Esophagus (tissue), 2 donors: ENCODE results near the gene OXT. TPM values are rescaled to one million over a fixed set of nuclear protein-coding genes. Genes with fewer than 3 reads are reported as not detected.
"Not testable (repeated sequence)": the region's sequence is repeated elsewhere in the genome, so short reads cannot be mapped to it uniquely, and the experiment has no call there.

Source experiments
- H3K27ac ChIP-seq, 2 donors: one replicate each; pipeline ENCODE4 v1.5.1; 2013; ENCODE audit warnings: low read depth in 2 of 2, mild to moderate bottlenecking in 2 of 2, inconsistent platforms in 1 of 2, low read length in 1 of 2, moderate library complexity in 1 of 2
- H3K27me3 ChIP-seq, 2 donors: one replicate each; pipeline ENCODE4 v1.6.1; 2013; ENCODE audit warnings: low read length in 2 of 2, control low read depth in 1 of 2, mild to moderate bottlenecking in 1 of 2; ENCODE audit not compliant: insufficient read depth in 2 of 2, control insufficient read depth in 1 of 2
- H3K36me3 ChIP-seq, 2 donors: one replicate each; pipeline ENCODE4 v1.6.1; 2013; ENCODE audit warnings: low read length in 1 of 2; ENCODE audit not compliant: control insufficient read depth in 2 of 2, insufficient read depth in 2 of 2
- H3K4me1 ChIP-seq, 2 donors: one replicate each; pipeline ENCODE4 v1.6.1; 2013; ENCODE audit warnings: low read length in 1 of 2; ENCODE audit not compliant: control insufficient read depth in 2 of 2, insufficient read depth in 2 of 2
- H3K4me3 ChIP-seq, 2 donors: one replicate each; pipeline ENCODE4 v1.5.1; 2013; ENCODE audit warnings: low read length in 2 of 2, mild to moderate bottlenecking in 2 of 2, low read depth in 1 of 2, moderate library complexity in 1 of 2
- H3K9me3 ChIP-seq, 2 donors: one replicate each; pipeline ENCODE4 v1.6.1; 2013; ENCODE audit warnings: mild to moderate bottlenecking in 2 of 2, low read depth in 1 of 2, low read length in 1 of 2, moderate library complexity in 1 of 2; ENCODE audit not compliant: control insufficient read depth in 2 of 2, insufficient read depth in 1 of 2
- WGBS, 2 donors: extraction: QIAGEN DNeasy Blood & Tissue Kit; methylation state at CpG; one replicate each; pipeline ENCODE4 v1.1.7; 2013; 5-methylcytosine and 5-hydroxymethylcytosine counted together
- polyA plus RNA-seq, 2 donors: library from polyadenylated mRNA; stranded (reverse); fragments of 200-250 nt; gene quantifications; one replicate each; pipeline ENCODE4 v1.2.3, GENCODE V29; 2013
- donor health status: healthy with polysubstance abuse.
- donor health status: Bipolar disorder and iron deficiency.

The OXT gene
- polyA plus RNA-seq, 2 donors: 0.13 TPM; not detected in 1

- 79 to 80% methylated on average over 22 of the region's 22 CpGs for WGBS, 2 donors
- Histone ChIP-seq H3K27me3 (no peaks in the 10 kb centered on the region), H3K27ac (no peak overlapping the region)
These were observed 1.3 kb downstream of the OXT start for GRCh38 chr20:3072530-3073250.

DNA sequence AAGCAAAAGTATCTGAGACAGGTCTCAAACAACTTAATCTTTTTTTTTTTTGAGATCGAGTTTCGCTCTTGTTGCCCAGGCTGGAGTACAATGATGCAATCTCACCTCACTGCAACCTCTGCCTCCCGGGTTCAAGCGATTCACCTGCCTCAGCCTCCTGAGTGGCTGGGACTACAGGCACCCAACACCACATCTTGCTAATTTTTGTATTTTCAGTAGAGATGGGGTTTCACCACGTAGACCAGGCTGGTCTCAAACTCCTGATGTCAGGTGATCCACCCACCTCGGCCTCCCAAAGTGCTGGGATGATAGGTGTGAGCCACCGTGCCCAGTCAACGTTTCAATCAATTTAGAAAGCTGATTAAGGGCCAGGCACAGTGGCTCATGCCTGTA, 1.8 kb downstream of the OXT start:
- H3K27ac ChIP-seq, H3K27me3 ChIP-seq, H3K36me3 ChIP-seq, H3K9me3 ChIP-seq, H3K4me3 ChIP-seq, H3K4me1 ChIP-seq: not testable (repeated sequence)
- 93 to 97% methylated on average over 8 of the region's 8 CpGs for WGBS, 2 donors

More at GRCh38 chr20:3072530-3073250, 1.3 kb downstream of the OXT start:
- Histone ChIP-seq H3K9me3 (no peaks in the 10 kb centered on the region), H3K36me3 (no peaks in the 10 kb centered on the region), H3K4me3 (peak overlapping the region in 1 of 2 donors; percentile 45), H3K4me1 (peaks cover 0 to 4% of the 10 kb centered on the region in 2 donors)

DNA sequence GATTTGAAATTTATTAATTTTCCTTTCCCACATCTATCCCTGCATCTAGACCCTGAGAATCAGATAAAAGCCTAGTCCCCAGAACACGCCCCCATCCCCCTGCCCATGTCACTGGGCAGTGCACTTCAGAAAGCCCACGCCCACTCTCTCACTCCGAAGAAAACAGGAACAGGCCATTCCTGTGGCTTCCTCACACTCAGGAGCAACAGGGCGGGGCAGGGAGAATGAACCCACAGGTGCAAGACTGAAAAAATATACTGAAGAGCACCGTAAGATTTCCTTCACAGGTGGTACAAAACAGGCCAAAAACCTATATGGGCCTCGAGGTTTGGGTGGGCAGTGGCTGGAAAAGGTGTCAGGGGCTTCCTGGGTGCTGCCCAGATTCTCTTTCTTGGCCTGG, 3.4 kb downstream of the OXT start:
- Histone ChIP-seq H3K36me3 (no peaks in the 10 kb centered on the region), H3K4me3 (no peak overlapping the region), H3K4me1 (peaks cover 0 to 4% of the 10 kb centered on the region in 2 donors), H3K9me3 (no peaks in the 10 kb centered on the region), H3K27ac (no peak overlapping the region), H3K27me3 (no peaks in the 10 kb centered on the region)
- WGBS, 2 donors: 54 to 68% methylated on average over 6 of the region's 6 CpGs

GRCh38 chr20:3075315-3075714, 3.9 kb downstream of the OXT start:
- H3K27ac ChIP-seq, H3K27me3 ChIP-seq: not testable (repeated sequence)
- 79 to 88% methylated on average over 6 of the region's 6 CpGs for WGBS, 2 donors

DNA sequence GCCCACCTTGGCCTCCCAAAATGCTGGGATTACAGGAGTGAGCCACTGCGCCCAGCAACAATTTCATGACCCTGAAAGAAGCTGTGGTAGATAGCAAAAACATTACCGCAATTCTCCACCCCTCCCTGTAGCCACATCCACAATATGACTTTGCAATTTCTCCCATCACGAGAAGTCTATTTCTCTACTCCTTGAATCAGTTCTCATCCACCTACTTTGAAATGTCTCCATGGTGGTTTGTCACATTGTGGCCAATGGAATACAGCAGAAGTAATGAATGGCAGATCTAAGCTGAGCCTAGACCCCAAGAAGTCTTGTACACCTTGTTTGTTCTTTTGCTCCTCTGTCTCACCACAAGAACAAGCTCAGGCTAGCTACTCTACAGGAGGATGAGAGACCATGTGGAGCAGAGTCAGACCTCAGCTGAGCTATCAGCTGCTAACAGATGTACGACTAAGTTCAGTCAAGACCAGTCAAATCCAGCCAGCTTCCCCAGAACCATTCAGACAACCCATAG, 6.3 kb downstream of the OXT start:
- Histone ChIP-seq H3K36me3 (no peaks in the 10 kb centered on the region), H3K4me1 (peaks cover 2 to 5% of the 10 kb centered on the region in 2 donors), H3K27me3 (peaks cover 0 to 5% of the 10 kb centered on the region in 2 donors), H3K4me3 (no peak overlapping the region), H3K9me3 (no peaks in the 10 kb centered on the region), H3K27ac (no peak overlapping the region)
- 79 to 85% methylated on average over 4 of the region's 4 CpGs for WGBS, 2 donors

More at GRCh38 chr20:3075315-3075714, 3.9 kb downstream of the OXT start:
- H3K4me3 ChIP-seq, H3K36me3 ChIP-seq, H3K4me1 ChIP-seq, H3K9me3 ChIP-seq: not testable (repeated sequence)

DNA sequence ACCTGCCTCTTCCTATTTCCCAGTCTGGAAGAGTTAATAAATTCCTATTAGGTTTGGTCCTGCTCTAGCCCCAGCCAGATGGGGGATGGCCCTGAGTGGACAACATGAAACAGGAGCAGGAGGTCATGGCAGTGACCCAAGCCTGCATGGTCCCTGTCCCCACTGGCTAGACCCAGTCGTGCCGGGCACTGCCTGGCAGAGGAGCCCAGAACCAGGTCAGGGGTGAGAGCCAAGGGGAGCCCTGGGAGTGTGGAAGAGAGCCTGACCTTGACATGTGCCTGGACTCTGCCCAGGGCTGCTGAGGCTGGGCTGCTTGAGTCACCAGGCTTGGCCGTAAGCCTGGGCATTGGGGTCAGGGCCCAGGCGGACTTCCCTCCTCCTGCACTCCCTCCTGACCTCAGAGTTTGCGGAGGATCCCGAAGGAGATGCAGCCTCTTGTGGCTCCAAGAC, 9.5 kb downstream of the OXT start:
- no peak overlapping the region for H3K4me3 ChIP-seq
- no peak overlapping the region for H3K27ac ChIP-seq
- H3K4me1 ChIP-seq: peaks cover 2 to 10% of the 10 kb centered on the region in 2 donors
- peaks cover 0 to 3% of the 10 kb centered on the region in 2 donors for H3K9me3 ChIP-seq
- H3K27me3 ChIP-seq: peaks cover 0 to 12% of the 10 kb centered on the region in 2 donors
- H3K36me3 ChIP-seq: no peaks in the 10 kb centered on the region
- WGBS, 2 donors: 54 to 59% methylated on average over 6 of the region's 6 CpGs

GRCh38 chr20:3081641-3082040, 10.2 kb downstream of the OXT start:
- H3K36me3 ChIP-seq: no peaks in the 10 kb centered on the region
- WGBS, 2 donors: 83 to 87% methylated on average over 11 of the region's 11 CpGs
- no peak overlapping the region for H3K4me3 ChIP-seq
- peaks cover 0 to 3% of the 10 kb centered on the region in 2 donors for H3K9me3 ChIP-seq
- peaks cover 0 to 12% of the 10 kb centered on the region in 2 donors for H3K27me3 ChIP-seq
- H3K4me1 ChIP-seq: peaks cover 2 to 10% of the 10 kb centered on the region in 2 donors
- no peak overlapping the region for H3K27ac ChIP-seq

- peaks cover 2 to 10% of the 10 kb centered on the region in 2 donors for H3K4me1 ChIP-seq
- H3K36me3 ChIP-seq: no peaks in the 10 kb centered on the region
- H3K27me3 ChIP-seq: peaks cover 0 to 12% of the 10 kb centered on the region in 2 donors
- H3K27ac ChIP-seq: no peak overlapping the region
- 5% methylated on average over 55 to 71 of the region's 71 CpGs for WGBS, 2 donors
- peaks cover 0 to 3% of the 10 kb centered on the region in 2 donors for H3K9me3 ChIP-seq
- peak overlapping the region; percentile 34 to 40 for H3K4me3 ChIP-seq
These were observed 11.0 kb downstream of the OXT start for GRCh38 chr20:3082306-3082951.

GRCh38 chr20:3082955-3083952, 11.8 kb downstream of the OXT start:
- H3K27ac ChIP-seq: no peak overlapping the region
- WGBS, 2 donors: 18 to 19% methylated on average over 49 to 76 of the region's 76 CpGs
- peaks cover 0 to 3% of the 10 kb centered on the region in 2 donors for H3K9me3 ChIP-seq
- peaks cover 2 to 10% of the 10 kb centered on the region in 2 donors for H3K4me1 ChIP-seq
- peaks cover 0 to 12% of the 10 kb centered on the region in 2 donors for H3K27me3 ChIP-seq
- H3K36me3 ChIP-seq: no peaks in the 10 kb centered on the region
- H3K4me3 ChIP-seq: peak overlapping the region; percentile 21 to 40
